ENCODE results near the gene SELENOM.
"Not testable (repeated sequence)": the region's sequence is repeated elsewhere in the genome, so short reads cannot be mapped to it uniquely, and the experiment has no call there.

Gene SELENOM

DNA sequence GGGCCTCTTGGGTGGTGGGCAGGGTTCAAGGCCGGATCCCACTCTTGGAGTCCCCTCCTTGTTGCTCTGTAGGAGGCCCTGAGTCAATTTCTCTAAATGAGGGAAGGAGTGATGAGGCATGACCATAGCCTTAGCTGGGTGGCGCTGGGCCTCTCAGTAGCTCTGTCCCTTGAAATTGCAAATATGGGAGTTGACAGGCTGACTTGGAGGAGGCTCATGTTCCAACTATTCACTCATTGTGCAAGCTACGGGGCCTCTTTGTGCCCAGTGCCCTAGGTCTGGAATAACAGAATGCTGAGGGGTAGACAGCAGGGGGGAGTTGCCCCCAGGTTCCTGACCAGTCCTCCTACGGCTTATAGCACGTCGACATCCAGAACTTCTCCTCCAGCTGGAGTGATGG lies 8.0 kb downstream of the SELENOM start:
- Histone ChIP-seq H3K9me3 (replicated peaks; ENCODE audit: insufficient read depth, low read length) (no peaks in the 10 kb centered on the region), H3K9ac (ENCODE audit: low read length) (no peak overlapping the region), H4K20me1 (ENCODE audit: insufficient read depth, low read length) (no peaks in the 10 kb centered on the region), H3K9me2 (replicated peaks; ENCODE audit: insufficient read depth, low read length) (no peaks in the 10 kb centered on the region), H3K36me3 (replicated peaks; ENCODE audit: insufficient read depth, low read length) (no peaks in the 10 kb centered on the region), H3K4me3 (ENCODE audit: low read length) (no peak overlapping the region), H3K4me2 (ENCODE audit: low read depth, low read length) (no peak overlapping the region), H3K79me2 (ENCODE audit: low read length) (no peaks in the 10 kb centered on the region), H3K4me1 (ENCODE audit: low read length) (no peaks in the 10 kb centered on the region), H2AFZ (ENCODE audit: low read length) (no peak overlapping the region), H3F3A (ENCODE audit: insufficient read depth, low read length) (no peaks in the 10 kb centered on the region), H3K27me3 (replicated peaks; ENCODE audit: insufficient read depth, low read length) (no peaks in the 10 kb centered on the region), H3K27ac (ENCODE audit: low read length) (no peak overlapping the region)
- no peak for DNase-seq
- no peak for TF ChIP-seq EZH2phosphoT487 (IDR thresholded peaks at IDR 0.05; ENCODE audit: low read length)
- TF ChIP-seq, protein P1, sequence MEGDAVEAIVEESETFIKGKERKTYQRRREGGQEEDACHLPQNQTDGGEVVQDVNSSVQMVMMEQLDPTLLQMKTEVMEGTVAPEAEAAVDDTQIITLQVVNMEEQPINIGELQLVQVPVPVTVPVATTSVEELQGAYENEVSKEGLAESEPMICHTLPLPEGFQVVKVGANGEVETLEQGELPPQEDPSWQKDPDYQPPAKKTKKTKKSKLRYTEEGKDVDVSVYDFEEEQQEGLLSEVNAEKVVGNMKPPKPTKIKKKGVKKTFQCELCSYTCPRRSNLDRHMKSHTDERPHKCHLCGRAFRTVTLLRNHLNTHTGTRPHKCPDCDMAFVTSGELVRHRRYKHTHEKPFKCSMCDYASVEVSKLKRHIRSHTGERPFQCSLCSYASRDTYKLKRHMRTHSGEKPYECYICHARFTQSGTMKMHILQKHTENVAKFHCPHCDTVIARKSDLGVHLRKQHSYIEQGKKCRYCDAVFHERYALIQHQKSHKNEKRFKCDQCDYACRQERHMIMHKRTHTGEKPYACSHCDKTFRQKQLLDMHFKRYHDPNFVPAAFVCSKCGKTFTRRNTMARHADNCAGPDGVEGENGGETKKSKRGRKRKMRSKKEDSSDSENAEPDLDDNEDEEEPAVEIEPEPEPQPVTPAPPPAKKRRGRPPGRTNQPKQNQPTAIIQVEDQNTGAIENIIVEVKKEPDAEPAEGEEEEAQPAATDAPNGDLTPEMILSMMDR (IDR thresholded peaks at IDR 0.05; ENCODE audit: low read length), result no peak
- no peak for TF ChIP-seq EZH2 (optimal IDR thresholded peaks at IDR 0.05; ENCODE audit: low read depth, low read length)

DNA sequence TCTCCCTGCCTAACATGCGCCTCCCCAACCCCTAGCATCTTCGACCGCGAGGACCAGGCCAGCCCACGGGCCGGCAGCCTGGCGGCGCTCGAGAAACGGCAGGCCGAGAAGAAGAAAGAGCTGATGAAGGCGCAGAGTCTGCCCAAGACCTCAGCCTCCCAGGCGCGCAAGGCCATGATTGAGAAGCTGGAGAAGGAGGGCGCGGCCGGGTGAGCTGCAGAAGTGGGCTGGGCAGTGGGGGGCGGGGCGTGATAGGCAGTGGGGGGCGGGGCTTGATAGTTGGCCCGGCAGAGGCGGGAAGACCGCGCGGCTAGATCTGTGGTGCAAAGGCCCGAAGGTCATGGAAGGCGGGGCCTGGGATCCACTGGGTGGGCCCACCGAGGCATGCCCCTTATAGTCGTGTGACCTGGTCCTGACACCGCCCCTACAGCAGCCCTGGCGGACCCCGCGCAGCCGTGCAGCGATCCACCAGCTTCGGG lies 8.7 kb downstream of the SELENOM start:
- Histone ChIP-seq H3K36me3 (replicated peaks; ENCODE audit: insufficient read depth, low read length) (no peaks in the 10 kb centered on the region), H3K4me3 (ENCODE audit: low read length) (no peak overlapping the region)

DNA sequence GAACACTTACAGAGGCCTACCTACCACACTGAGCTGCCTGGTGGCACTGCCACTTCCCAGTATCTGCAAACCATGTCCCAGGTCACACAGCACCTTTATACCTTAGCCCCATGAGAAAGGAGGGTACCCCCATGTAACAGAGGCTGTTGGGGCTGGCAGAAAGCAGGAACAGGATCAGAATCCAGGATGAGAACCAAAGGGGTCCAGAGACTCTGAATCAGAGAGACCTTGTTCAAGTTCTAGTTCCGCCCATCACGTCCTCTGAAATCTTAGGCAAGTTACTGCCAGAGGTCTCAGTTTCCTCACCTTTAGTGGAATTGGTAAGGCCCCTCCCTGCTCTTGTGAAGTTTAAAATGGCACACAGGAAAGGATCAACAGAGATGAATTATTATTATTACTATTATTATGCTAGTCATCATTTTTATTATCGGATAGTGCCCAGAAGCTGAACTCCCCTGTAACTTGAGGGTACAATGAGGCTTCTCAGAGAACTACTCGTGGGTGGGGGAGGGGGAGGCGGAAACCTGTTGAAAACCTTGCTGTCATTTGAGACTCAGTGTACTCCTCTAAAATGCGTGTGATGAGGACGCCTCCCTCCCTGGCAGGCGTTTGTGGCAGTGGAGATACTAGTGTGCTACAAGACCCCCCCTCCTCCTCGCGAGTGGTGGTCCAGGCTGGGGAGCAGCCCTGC lies 9.3 kb downstream of the SELENOM start:
- Histone ChIP-seq H3K27ac (ENCODE audit: low read length) (no peak overlapping the region), H4K20me1 (ENCODE audit: insufficient read depth, low read length) (no peaks in the 10 kb centered on the region), H3K4me1 (ENCODE audit: low read length) (no peaks in the 10 kb centered on the region), H3K36me3 (replicated peaks; ENCODE audit: insufficient read depth, low read length) (no peaks in the 10 kb centered on the region), H3K9me2 (replicated peaks; ENCODE audit: insufficient read depth, low read length) (no peaks in the 10 kb centered on the region), H3K4me2 (ENCODE audit: low read depth, low read length) (no peak overlapping the region), H2AFZ (ENCODE audit: low read length) (no peak overlapping the region), H3F3A (ENCODE audit: insufficient read depth, low read length) (no peaks in the 10 kb centered on the region), H3K9me3 (replicated peaks; ENCODE audit: insufficient read depth, low read length) (no peaks in the 10 kb centered on the region), H3K4me3 (ENCODE audit: low read length) (no peak overlapping the region), H3K79me2 (ENCODE audit: low read length) (no peaks in the 10 kb centered on the region), H3K9ac (ENCODE audit: low read length) (no peak overlapping the region), H3K27me3 (replicated peaks; ENCODE audit: insufficient read depth, low read length) (no peaks in the 10 kb centered on the region)
- DNase-seq, result no peak
- no peak for TF ChIP-seq EZH2 (optimal IDR thresholded peaks at IDR 0.05; ENCODE audit: low read depth, low read length)
- TF ChIP-seq, protein P1 (IDR thresholded peaks at IDR 0.05; ENCODE audit: low read length), result no peak

More for the DNA sequence above, 8.7 kb downstream of the SELENOM start:
- no peaks in the 10 kb centered on the region for H3K27me3 ChIP-seq (replicated peaks; ENCODE audit: insufficient read depth, low read length)
- no peak for DNase-seq
- H3F3A ChIP-seq (ENCODE audit: insufficient read depth, low read length), result no peaks in the 10 kb centered on the region
- no peak overlapping the region for H3K9ac ChIP-seq (ENCODE audit: low read length)
- no peaks in the 10 kb centered on the region for H4K20me1 ChIP-seq (ENCODE audit: insufficient read depth, low read length)
- H2AFZ ChIP-seq (ENCODE audit: low read length), result no peak overlapping the region
- H3K4me2 ChIP-seq (ENCODE audit: low read depth, low read length), result no peak overlapping the region
- no peaks in the 10 kb centered on the region for H3K9me2 ChIP-seq (replicated peaks; ENCODE audit: insufficient read depth, low read length)
- no peaks in the 10 kb centered on the region for H3K79me2 ChIP-seq (ENCODE audit: low read length)
- H3K27ac ChIP-seq (ENCODE audit: low read length), result no peak overlapping the region
- no peak for TF ChIP-seq EZH2 (optimal IDR thresholded peaks at IDR 0.05; ENCODE audit: low read depth, low read length)
- TF ChIP-seq, protein P1 (IDR thresholded peaks at IDR 0.05; ENCODE audit: low read length), result no peak
- no peak for TF ChIP-seq EZH2phosphoT487 (IDR thresholded peaks at IDR 0.05; ENCODE audit: low read length)
- H3K9me3 ChIP-seq (replicated peaks; ENCODE audit: insufficient read depth, low read length), result no peaks in the 10 kb centered on the region
- no peaks in the 10 kb centered on the region for H3K4me1 ChIP-seq (ENCODE audit: low read length)

DNA sequence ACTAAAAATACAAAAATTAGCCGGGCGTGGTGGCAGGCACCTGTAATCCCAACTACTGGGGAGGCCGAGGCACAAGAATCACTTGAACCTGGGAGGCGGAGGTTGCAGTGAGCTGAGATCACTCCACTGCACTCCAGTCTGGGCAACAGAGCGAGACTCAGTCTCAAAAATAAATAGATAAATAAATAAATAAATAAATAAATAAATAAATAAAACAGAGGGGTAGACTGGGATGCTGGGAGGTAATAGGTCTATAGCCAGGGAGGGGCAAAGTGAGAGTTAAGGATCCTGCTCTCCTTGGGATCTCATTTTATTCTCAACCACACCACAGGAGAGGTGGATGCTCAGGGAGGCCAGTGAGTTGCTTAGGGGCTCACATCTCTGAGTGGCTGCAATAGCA lies 9.8 kb downstream of the SELENOM start:
- H3K9me3 ChIP-seq (replicated peaks; ENCODE audit: insufficient read depth, low read length); H3K36me3 ChIP-seq (replicated peaks; ENCODE audit: insufficient read depth, low read length); H3F3A ChIP-seq (ENCODE audit: insufficient read depth, low read length); H3K9me2 ChIP-seq (replicated peaks; ENCODE audit: insufficient read depth, low read length); H3K4me3 ChIP-seq (ENCODE audit: low read length); H2AFZ ChIP-seq (ENCODE audit: low read length); H3K79me2 ChIP-seq (ENCODE audit: low read length); H3K27ac ChIP-seq (ENCODE audit: low read length); H4K20me1 ChIP-seq (ENCODE audit: insufficient read depth, low read length); H3K27me3 ChIP-seq (replicated peaks; ENCODE audit: insufficient read depth, low read length); DNase-seq; H3K4me2 ChIP-seq (ENCODE audit: low read depth, low read length); H3K4me1 ChIP-seq (ENCODE audit: low read length); H3K9ac ChIP-seq (ENCODE audit: low read length): not testable (repeated sequence)
